Fibroblast of lung (primary cell): Measurements from ENCODE around the gene KRT8. TPM values are rescaled to one million over a fixed set of nuclear protein-coding genes. Genes with fewer than 3 reads are reported as not detected.

Experiments used
- DNase-seq, 2 donors: peaks; one replicate each; pipeline versions ENCODE4 v3.0.0 to v3.0.0-alpha.2; 2010; ENCODE audit warnings: low read depth in 2 of 2
- H2AFZ ChIP-seq: 2 replicates; pipeline ENCODE4 v1.5.1; 2012; ENCODE audit warnings: low read length, control low read depth, inconsistent platforms
- H3K27ac ChIP-seq: 2 replicates; pipeline ENCODE4 v1.5.1; 2011; ENCODE audit warnings: low read length, control low read depth; ENCODE audit not compliant: insufficient read depth
- H3K27me3 ChIP-seq: 2 replicates; pipeline ENCODE4 v1.5.1; 2011; ENCODE audit warnings: mild to moderate bottlenecking, low read length; ENCODE audit not compliant: control insufficient read depth, insufficient read depth
- H3K36me3 ChIP-seq: 2 replicates; pipeline ENCODE4 v1.5.1; 2011; ENCODE audit warnings: low read length; ENCODE audit not compliant: control insufficient read depth, insufficient read depth
- H3K4me1 ChIP-seq: 2 replicates; pipeline ENCODE4 v1.5.1; 2011; ENCODE audit warnings: low read length; ENCODE audit not compliant: control insufficient read depth, insufficient read depth; ENCODE audit errors: extremely low read depth
- H3K4me2 ChIP-seq: 2 replicates; pipeline ENCODE4 v1.5.1; 2011; ENCODE audit warnings: low read length, control low read depth; ENCODE audit not compliant: insufficient read depth; ENCODE audit errors: extremely low read depth
- H3K4me3 ChIP-seq, 4 experiments: fragments of 200-600 bp in 1 of 4; sonication (generic) in 1 of 4; replicated peaks in 1 of 4; 2 replicates each; pipeline ENCODE4 v1.5.1; 2011 to 2016; ENCODE audit warnings: low read length in 4 of 4, low read depth in 3 of 4, mild to moderate bottlenecking in 3 of 4, control low read depth in 2 of 4, inconsistent platforms in 1 of 4, mixed read lengths in 1 of 4; ENCODE audit not compliant: insufficient read depth in 1 of 4; ENCODE audit errors: control extremely low read depth in 1 of 4
- H3K79me2 ChIP-seq: 2 replicates; pipeline ENCODE4 v1.5.1; 2012; ENCODE audit warnings: mild to moderate bottlenecking, low read length, inconsistent platforms; ENCODE audit not compliant: control insufficient read depth, insufficient read depth
- H3K9ac ChIP-seq: 2 replicates; pipeline ENCODE4 v1.5.1; 2011; ENCODE audit warnings: mild to moderate bottlenecking, low read length, control low read depth; ENCODE audit not compliant: insufficient read depth
- H3K9me3 ChIP-seq: 2 replicates; pipeline ENCODE4 v1.5.1; 2012; ENCODE audit warnings: low read depth, low read length; ENCODE audit not compliant: control insufficient read depth, insufficient read depth
- H4K20me1 ChIP-seq: 2 replicates; pipeline ENCODE4 v1.5.1; 2011; ENCODE audit warnings: low read length; ENCODE audit not compliant: control insufficient read depth, insufficient read depth; ENCODE audit errors: extremely low read depth
- EZH2 ChIP-seq: IDR thresholded peaks from 2 replicates; pipeline ENCODE4 v1.5.1; 2012; ENCODE audit warnings: low read length, control low read depth, mild to moderate bottlenecking; ENCODE audit errors: missing control alignments
- polyA plus RNA-seq, 2 donors: library from polyadenylated mRNA; depleted of rRNA in 1 of 2; stranded (reverse) in 1 of 2; unstranded in 1 of 2; fragments of >200 nt; gene quantifications; 2 replicates each; pipeline ENCODE4 v1.2.1, GENCODE V29; 2011 to 2012; ENCODE audit warnings: missing spikeins in 1 of 2
- total RNA-seq: library from RNA; depleted of rRNA; stranded (reverse); fragments of >200 nt; gene quantifications from 2 replicates; pipeline ENCODE4 v1.2.1, GENCODE V29; 2014
- TF ChIP-seq, protein P1 (sequence below), 2 donors: IDR thresholded peaks in 1 of 2; conservative IDR thresholded peaks in 1 of 2; 1 replicate in 1 of 2; 2 replicates in 1 of 2; pipeline ENCODE4 v1.5.1; 2011 to 2012; ENCODE audit warnings: low read length in 2 of 2, control low read depth in 1 of 2, inconsistent platforms in 1 of 2, low read depth in 1 of 2, mild to moderate bottlenecking in 1 of 2

The KRT8 gene
- total and polyA plus RNA-seq, 2 donors (not counting 1 experiment from before 2014, with no cell fraction given) = 0.66 to 16.3 TPM

DNA sequence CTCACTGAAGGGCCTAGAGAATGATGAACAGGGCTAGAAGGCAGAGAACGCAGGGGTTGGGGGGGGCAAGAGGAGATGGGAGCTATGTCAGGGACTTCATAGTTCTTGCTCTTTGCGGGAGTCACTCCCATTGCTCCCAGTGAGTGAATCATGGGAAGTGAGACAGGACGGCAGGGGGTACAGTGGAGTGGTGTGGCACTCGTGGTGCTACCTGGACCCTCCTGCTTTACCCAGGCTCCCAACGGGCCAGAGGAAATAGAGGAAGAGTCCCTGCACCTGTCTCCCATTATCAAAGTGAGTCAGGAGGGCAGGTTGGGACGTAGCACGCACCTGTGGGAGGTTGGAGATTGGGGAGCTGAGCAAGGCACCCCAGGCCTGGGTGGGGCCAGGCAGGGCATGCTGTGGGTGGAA, 1.3 kb upstream of the KRT8 start:
- Histone ChIP-seq H3K4me1 (no peaks in the 10 kb centered on the region), H3K27ac (no peak overlapping the region), H3K4me2 (no peak overlapping the region), H3K27me3 (no peaks in the 10 kb centered on the region), H4K20me1 (no peaks in the 10 kb centered on the region), H3K79me2 (no peaks in the 10 kb centered on the region), H3K36me3 (no peaks in the 10 kb centered on the region), H2AFZ (no peak overlapping the region), H3K4me3 (no peak overlapping the region), H3K9ac (no peak overlapping the region), H3K9me3 (no peaks in the 10 kb centered on the region)
- DNase-seq = no peak
- no peak for TF ChIP-seq EZH2
- TF ChIP-seq, protein P1, sequence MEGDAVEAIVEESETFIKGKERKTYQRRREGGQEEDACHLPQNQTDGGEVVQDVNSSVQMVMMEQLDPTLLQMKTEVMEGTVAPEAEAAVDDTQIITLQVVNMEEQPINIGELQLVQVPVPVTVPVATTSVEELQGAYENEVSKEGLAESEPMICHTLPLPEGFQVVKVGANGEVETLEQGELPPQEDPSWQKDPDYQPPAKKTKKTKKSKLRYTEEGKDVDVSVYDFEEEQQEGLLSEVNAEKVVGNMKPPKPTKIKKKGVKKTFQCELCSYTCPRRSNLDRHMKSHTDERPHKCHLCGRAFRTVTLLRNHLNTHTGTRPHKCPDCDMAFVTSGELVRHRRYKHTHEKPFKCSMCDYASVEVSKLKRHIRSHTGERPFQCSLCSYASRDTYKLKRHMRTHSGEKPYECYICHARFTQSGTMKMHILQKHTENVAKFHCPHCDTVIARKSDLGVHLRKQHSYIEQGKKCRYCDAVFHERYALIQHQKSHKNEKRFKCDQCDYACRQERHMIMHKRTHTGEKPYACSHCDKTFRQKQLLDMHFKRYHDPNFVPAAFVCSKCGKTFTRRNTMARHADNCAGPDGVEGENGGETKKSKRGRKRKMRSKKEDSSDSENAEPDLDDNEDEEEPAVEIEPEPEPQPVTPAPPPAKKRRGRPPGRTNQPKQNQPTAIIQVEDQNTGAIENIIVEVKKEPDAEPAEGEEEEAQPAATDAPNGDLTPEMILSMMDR (conservative IDR thresholded peaks at IDR 0.05 in 1 of 2, IDR thresholded peaks at IDR 0.05 in 1 of 2; ENCODE audit: low read depth in 1 of 2, low read length in 2 of 2) = no peak

GRCh38 chr12:52903855-52904508, 894 bp downstream of the KRT8 start:
- H3K4me3 ChIP-seq = no peak overlapping the region
- no peaks in the 10 kb centered on the region for H3K79me2 ChIP-seq
- no peak overlapping the region for H3K4me2 ChIP-seq

GRCh38 chr12:52903285-52903854, 1.5 kb downstream of the KRT8 start:
- no peaks in the 10 kb centered on the region for H3K27me3 ChIP-seq
- H3K27ac ChIP-seq = no peak overlapping the region
- H3K9me3 ChIP-seq = no peaks in the 10 kb centered on the region
- no peak for TF ChIP-seq EZH2
- TF ChIP-seq, protein P1 (conservative IDR thresholded peaks at IDR 0.05 in 1 of 2, IDR thresholded peaks at IDR 0.05 in 1 of 2; ENCODE audit: low read depth in 1 of 2, low read length in 2 of 2) = no peak
- H3K4me2 ChIP-seq = no peak overlapping the region
- H4K20me1 ChIP-seq = no peaks in the 10 kb centered on the region
- H3K4me1 ChIP-seq = no peaks in the 10 kb centered on the region
- H3K9ac ChIP-seq = no peak overlapping the region
- peak; percentile 81 to 84 for DNase-seq
- peak overlapping the region in 2 of 4 experiments; percentile 42 to 54 for H3K4me3 ChIP-seq
- H3K36me3 ChIP-seq = no peaks in the 10 kb centered on the region
- H3K79me2 ChIP-seq = no peaks in the 10 kb centered on the region
- peak overlapping the region; percentile 26 for H2AFZ ChIP-seq

More at GRCh38 chr12:52903855-52904508, 894 bp downstream of the KRT8 start:
- Histone ChIP-seq H3K9me3 (no peaks in the 10 kb centered on the region), H3K4me1 (no peaks in the 10 kb centered on the region), H2AFZ (no peak overlapping the region), H3K27me3 (no peaks in the 10 kb centered on the region), H3K27ac (no peak overlapping the region), H3K36me3 (no peaks in the 10 kb centered on the region), H3K9ac (no peak overlapping the region), H4K20me1 (no peaks in the 10 kb centered on the region)
- DNase-seq = peak; percentile 40 to 67
- TF ChIP-seq, protein P1 (conservative IDR thresholded peaks at IDR 0.05 in 1 of 2, IDR thresholded peaks at IDR 0.05 in 1 of 2; ENCODE audit: low read depth in 1 of 2, low read length in 2 of 2) = no peak
- no peak for TF ChIP-seq EZH2
